Measurements from ENCODE around the gene ADAMTSL4.
"Not testable (repeated sequence)": the region's sequence is repeated elsewhere in the genome, so short reads cannot be mapped to it uniquely, and the experiment has no call there.

Gene ADAMTSL4

DNA sequence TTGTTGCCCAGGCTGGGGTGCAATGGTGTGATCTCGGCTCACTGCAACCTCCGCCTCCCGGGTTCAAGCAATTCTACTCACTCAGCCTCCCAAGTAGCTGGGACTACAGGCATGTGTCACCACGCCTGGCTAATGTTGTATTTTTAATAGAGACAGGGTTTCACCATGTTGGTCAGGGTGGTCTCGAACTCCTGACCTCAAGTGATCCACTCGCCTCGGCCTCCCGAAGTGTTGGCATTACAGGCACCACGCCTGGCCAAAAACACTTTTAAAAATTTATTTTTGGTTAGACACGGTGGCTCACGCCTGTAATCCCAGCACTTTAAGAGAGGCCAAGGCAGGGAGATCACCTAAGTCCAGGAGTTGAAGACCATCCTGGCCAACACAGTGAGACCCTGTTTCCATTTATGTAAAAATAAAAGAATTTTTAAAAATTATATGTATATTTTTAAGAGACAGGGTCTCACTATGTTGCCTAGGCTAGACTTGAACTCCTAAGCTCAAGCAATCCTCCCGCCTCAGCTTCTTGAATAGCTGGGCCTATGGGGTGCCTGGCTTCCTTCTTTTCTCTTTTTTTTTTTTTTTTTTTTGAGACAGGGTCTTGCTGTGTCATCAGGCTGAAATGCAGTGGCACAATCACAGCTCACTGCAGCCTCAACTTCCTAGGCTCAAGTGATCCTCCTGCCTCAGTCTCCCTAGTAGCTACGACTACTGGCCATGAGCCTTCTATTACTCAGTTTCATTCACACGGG is 16.2 kb downstream of the ADAMTSL4 start:
- H3K4me3 ChIP-seq (ENCODE audit: low read depth, low read length); H3K27me3 ChIP-seq (ENCODE audit: control insufficient read depth, insufficient read depth, low read length); H3K36me3 ChIP-seq (ENCODE audit: control insufficient read depth, insufficient read depth, low read length); H3K9ac ChIP-seq (ENCODE audit: low read depth, low read length); H3K9me3 ChIP-seq (ENCODE audit: control insufficient read depth, insufficient read depth, low read length): not testable (repeated sequence)
- H3K4me1 ChIP-seq (ENCODE audit: control insufficient read depth, insufficient read depth, low read length), result peaks cover 51% of the 10 kb centered on the region

DNA sequence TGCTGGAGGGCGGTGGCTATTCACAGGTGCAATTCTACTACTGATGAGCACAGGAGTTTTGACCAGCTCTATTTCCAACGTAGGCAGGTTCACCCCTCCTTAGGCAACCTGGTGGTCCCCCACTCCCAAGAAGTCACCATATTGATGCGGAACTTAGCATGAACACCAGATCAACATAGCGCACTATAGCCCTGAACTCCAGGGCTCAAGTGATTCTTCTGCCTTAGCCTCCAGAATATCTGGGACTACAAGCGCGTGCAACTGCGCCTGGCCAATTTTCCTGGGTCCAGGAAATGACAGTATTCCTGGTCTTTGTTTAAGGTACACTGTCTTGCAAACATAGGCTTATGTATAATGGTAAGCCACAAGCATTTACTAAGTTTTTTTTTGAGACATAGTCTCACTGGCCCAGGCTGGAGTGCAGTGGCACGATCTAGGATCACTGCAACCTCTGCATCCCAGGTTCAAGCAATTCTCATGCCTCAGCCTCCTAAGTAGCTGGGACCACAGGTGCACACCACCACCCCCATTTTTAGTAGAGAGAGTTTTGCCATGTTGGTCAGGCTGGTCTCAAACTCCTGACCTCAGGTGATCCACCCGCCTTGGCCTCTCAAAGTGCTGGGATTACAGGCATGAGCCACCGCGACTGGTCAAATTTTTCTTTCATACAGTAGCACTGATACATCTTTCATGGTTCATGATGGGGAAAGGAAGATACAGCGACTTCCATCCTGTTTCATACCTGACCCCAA is 17.6 kb downstream of the ADAMTSL4 start:
- peaks cover 52% of the 10 kb centered on the region for H3K4me1 ChIP-seq (ENCODE audit: control insufficient read depth, insufficient read depth, low read length)
- no peaks in the 10 kb centered on the region for H3K36me3 ChIP-seq (ENCODE audit: control insufficient read depth, insufficient read depth, low read length)
- H3K4me3 ChIP-seq (ENCODE audit: low read depth, low read length), result no peak overlapping the region
- no peaks in the 10 kb centered on the region for H3K27me3 ChIP-seq (ENCODE audit: control insufficient read depth, insufficient read depth, low read length)
- H3K9me3 ChIP-seq (ENCODE audit: control insufficient read depth, insufficient read depth, low read length), result no peaks in the 10 kb centered on the region
- peak overlapping the region; percentile 28 for H3K9ac ChIP-seq (ENCODE audit: low read depth, low read length)

DNA sequence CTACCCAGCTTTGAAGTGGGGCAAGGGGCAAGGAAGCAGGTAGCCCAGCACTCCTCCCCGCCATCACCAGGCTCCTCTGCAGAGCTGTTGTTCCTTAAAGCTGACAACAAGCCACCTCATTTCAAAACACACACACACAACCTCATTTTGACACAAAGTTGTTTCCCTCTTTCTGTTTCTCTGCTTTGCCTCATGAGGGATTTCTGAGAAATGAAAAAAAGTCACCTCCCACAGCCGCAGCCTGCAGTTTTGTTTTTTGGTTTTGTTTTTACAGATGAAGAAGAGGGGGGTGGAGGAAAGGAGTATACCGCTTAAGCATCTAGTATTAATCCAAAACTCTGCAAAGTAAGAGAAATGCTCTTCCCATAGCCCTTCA is 18.1 kb downstream of the ADAMTSL4 start:
- H3K4me3 ChIP-seq (ENCODE audit: low read depth, low read length), result peak overlapping the region; percentile 39
- H3K27me3 ChIP-seq (ENCODE audit: control insufficient read depth, insufficient read depth, low read length), result no peaks in the 10 kb centered on the region
- peak overlapping the region; percentile 28 for H3K9ac ChIP-seq (ENCODE audit: low read depth, low read length)
- no peaks in the 10 kb centered on the region for H3K36me3 ChIP-seq (ENCODE audit: control insufficient read depth, insufficient read depth, low read length)
- peaks cover 52% of the 10 kb centered on the region for H3K4me1 ChIP-seq (ENCODE audit: control insufficient read depth, insufficient read depth, low read length)
- H3K9me3 ChIP-seq (ENCODE audit: control insufficient read depth, insufficient read depth, low read length), result no peaks in the 10 kb centered on the region

DNA sequence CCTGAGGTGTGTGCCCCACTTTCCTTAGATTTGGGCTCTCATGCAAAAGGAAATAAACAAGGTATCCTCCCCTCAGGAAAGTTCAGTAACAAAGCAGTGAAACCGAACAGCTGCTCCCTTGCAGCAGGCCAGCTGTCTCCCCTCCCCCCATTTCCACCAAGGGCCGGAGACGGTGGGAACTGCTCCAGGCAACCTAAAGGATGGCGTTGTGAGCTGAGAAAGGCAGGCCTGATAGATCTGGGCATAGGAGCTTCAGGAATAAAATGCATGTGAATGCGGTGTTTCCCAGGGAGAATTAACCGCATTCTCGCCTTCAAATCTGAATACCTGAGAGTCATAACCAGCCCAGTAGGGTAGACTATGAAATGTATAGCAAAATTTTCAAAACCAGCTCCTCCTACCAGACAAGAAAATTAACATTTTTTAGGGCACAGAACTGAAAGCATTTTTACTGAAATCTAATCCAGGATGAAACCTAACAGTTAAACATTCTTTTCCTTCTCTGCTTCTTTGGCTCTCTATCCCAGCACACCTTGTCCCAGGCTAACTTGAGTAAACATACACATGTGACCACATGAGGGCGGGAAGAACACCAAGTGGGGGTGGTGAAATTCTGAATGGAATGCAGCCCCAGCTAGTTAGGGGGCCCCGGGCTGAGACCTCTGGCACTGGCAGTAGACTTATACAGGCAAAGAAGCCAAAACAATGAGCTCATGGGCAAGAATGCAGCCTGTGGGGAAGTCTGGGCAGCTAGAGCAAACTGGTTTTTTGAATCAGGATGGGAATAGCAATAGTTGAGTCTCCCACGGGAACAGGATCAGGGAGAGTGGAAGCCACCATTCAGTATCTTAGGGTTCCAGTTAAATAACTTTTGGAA is 18.7 kb downstream of the ADAMTSL4 start:
- H3K4me3 ChIP-seq (ENCODE audit: low read depth, low read length), result peak overlapping the region; percentile 39
- H3K4me1 ChIP-seq (ENCODE audit: control insufficient read depth, insufficient read depth, low read length), result peaks cover 50% of the 10 kb centered on the region
- peak overlapping the region; percentile 28 for H3K9ac ChIP-seq (ENCODE audit: low read depth, low read length)

DNA sequence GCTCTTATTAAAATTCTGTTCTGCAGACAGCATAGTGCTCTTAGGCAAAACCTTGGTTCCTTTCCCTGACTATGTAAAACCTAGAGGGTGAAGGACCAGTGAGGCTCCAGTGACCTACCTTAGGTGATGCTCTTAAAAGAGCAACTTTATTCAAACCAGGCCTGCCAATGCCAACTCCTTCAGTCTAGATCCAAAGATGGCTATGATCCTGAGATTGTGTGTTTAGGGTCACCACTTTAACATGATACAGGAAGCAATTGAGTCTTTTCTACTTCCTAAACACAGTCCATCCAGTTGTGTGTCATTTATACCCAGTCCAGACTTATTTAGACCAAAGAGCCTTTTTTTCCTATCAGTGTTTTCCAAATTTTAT is 19.4 kb downstream of the ADAMTSL4 start:
- H3K4me3 ChIP-seq (ENCODE audit: low read depth, low read length), result peak overlapping the region; percentile 16
- no peaks in the 10 kb centered on the region for H3K27me3 ChIP-seq (ENCODE audit: control insufficient read depth, insufficient read depth, low read length)
- H3K4me1 ChIP-seq (ENCODE audit: control insufficient read depth, insufficient read depth, low read length), result peaks cover 47% of the 10 kb centered on the region
- no peaks in the 10 kb centered on the region for H3K36me3 ChIP-seq (ENCODE audit: control insufficient read depth, insufficient read depth, low read length)
- no peaks in the 10 kb centered on the region for H3K9me3 ChIP-seq (ENCODE audit: control insufficient read depth, insufficient read depth, low read length)
- H3K9ac ChIP-seq (ENCODE audit: low read depth, low read length), result peak overlapping the region; percentile 0

More for the DNA sequence above, 18.7 kb downstream of the ADAMTSL4 start:
- Histone ChIP-seq H3K27me3 (ENCODE audit: control insufficient read depth, insufficient read depth, low read length) (no peaks in the 10 kb centered on the region), H3K36me3 (ENCODE audit: control insufficient read depth, insufficient read depth, low read length) (no peaks in the 10 kb centered on the region), H3K9me3 (ENCODE audit: control insufficient read depth, insufficient read depth, low read length) (no peaks in the 10 kb centered on the region)

DNA sequence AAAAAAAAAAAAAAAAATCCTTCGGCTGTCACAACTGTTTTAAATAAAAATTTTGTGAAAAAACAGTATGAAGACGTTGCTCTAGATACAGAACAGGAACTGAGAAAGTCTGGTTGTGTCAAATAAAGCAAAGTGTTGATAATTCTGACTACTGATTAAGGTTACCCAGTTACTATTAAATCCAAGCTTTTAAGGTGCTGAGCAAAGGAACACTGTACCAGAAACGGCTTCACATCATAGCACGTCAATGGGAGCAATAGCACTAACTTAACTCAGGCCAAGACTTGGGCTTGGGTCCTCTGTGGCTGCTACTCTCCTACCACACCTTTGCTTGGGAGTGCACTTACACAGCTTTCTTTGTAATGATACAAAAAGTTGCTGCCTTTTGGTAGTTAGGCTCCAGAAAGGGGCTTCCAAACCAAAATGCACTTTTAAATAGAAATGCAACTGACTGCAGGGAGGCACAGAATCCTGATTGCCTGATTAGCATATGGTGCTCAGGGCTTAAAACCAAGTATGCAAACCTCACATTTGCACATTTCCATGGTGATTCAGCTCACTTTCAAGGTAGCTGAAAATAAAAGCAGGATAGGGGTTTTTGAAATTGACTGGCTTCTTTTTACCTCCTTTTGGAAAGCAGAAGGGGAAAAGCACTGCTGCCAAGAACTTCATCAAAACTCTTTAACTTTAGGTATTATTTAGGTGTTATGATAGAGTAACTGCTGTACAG is 23.9 kb downstream of the ADAMTSL4 start:
- Histone ChIP-seq H3K4me3 (ENCODE audit: low read depth, low read length) (peak overlapping the region; percentile 9), H3K9me3 (ENCODE audit: control insufficient read depth, insufficient read depth, low read length) (no peaks in the 10 kb centered on the region), H3K4me1 (ENCODE audit: control insufficient read depth, insufficient read depth, low read length) (peaks cover 35% of the 10 kb centered on the region), H3K9ac (ENCODE audit: low read depth, low read length) (no peak overlapping the region), H3K27me3 (ENCODE audit: control insufficient read depth, insufficient read depth, low read length) (no peaks in the 10 kb centered on the region), H3K36me3 (ENCODE audit: control insufficient read depth, insufficient read depth, low read length) (peaks cover 33% of the 10 kb centered on the region)

DNA sequence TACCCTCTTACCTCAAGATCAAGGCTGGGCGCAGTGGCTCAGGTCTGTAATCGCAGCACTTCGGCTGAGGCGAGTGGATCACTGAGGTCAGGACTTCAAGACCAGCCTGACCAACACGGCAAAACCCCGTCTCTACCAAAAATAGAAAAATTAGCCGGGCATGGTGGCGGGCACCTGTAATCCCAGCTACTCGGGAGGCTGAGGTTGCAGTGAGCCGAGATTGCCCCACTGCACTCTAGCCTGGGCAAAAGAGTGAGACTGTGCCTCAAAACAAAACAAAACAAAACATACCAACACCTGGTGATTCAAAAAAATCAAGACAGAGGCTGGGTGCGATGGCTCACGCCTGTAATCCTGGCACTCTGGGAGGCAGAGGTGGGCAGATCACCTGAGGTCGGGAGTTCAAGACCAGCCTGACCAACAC is 24.5 kb downstream of the ADAMTSL4 start:
- H3K9me3 ChIP-seq (ENCODE audit: control insufficient read depth, insufficient read depth, low read length); H3K9ac ChIP-seq (ENCODE audit: low read depth, low read length); H3K27me3 ChIP-seq (ENCODE audit: control insufficient read depth, insufficient read depth, low read length): not testable (repeated sequence)
- peaks cover 31% of the 10 kb centered on the region for H3K4me1 ChIP-seq (ENCODE audit: control insufficient read depth, insufficient read depth, low read length)
- H3K4me3 ChIP-seq (ENCODE audit: low read depth, low read length), result peak overlapping the region; percentile 9
- peaks cover 37% of the 10 kb centered on the region for H3K36me3 ChIP-seq (ENCODE audit: control insufficient read depth, insufficient read depth, low read length)

DNA sequence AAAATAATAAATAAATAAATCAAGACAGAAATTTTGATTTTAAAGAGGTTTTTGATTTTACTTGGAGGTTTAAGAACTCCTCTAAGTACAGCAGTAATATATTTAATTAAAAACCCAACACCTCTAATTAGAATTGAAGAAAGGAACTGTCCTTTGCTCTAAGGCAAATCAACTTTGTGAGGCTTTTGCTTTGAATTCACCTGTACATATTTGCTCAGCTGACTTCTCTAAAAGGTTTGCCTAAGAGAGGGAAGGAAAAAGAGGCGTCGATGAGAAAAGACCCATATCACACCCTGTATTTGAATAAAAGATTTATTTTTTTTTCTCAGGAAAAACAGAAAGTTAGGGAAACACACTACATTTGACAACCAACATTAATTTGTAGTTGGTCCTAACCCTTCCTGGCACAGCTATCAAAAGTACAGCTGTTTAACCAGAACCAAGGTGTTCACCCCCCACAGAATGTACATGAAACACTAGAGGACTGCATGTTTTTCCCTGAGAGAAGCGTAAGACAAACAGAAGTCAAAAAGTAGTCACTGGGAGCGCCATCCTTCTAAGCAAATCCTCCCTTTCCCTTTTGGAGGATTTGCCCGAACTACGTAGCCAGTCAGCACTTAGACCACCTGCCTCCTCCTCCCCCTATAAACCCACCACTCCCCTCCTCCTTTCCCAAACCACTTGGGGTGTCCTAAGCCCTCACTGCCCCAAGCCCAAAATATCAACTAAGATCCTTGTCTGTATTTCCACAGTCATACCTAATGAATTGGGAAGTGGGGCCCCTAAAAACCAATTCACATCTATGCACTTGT is 25.3 kb downstream of the ADAMTSL4 start:
- peaks cover 42% of the 10 kb centered on the region for H3K36me3 ChIP-seq (ENCODE audit: control insufficient read depth, insufficient read depth, low read length)
- H3K4me3 ChIP-seq (ENCODE audit: low read depth, low read length), result peak overlapping the region; percentile 99
- H3K9ac ChIP-seq (ENCODE audit: low read depth, low read length), result no peak overlapping the region
- no peaks in the 10 kb centered on the region for H3K27me3 ChIP-seq (ENCODE audit: control insufficient read depth, insufficient read depth, low read length)
- peaks cover 25% of the 10 kb centered on the region for H3K4me1 ChIP-seq (ENCODE audit: control insufficient read depth, insufficient read depth, low read length)
- no peaks in the 10 kb centered on the region for H3K9me3 ChIP-seq (ENCODE audit: control insufficient read depth, insufficient read depth, low read length)

DNA sequence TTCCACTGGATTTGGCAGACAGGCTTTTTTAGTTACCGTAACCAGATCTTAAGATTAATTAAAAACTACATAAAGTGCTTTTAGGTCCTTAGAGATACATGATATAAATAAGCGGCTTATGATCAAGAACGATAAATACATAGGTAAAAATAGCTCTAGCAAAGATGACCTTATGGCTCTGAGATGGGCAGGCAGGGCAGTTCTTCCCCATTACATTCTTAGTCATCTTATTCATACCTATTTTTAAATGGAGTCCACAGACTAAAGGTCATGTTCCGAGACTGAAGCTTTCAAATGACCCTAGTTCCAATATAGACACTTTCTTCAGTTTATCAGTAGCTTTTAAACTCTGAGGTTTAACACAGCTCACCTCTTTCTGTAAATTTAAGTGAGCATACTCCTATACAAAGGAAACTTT is 25.9 kb downstream of the ADAMTSL4 start:
- peaks cover 23% of the 10 kb centered on the region for H3K4me1 ChIP-seq (ENCODE audit: control insufficient read depth, insufficient read depth, low read length)
- H3K27me3 ChIP-seq (ENCODE audit: control insufficient read depth, insufficient read depth, low read length), result no peaks in the 10 kb centered on the region
- peak overlapping the region; percentile 99 for H3K4me3 ChIP-seq (ENCODE audit: low read depth, low read length)
- H3K9ac ChIP-seq (ENCODE audit: low read depth, low read length), result no peak overlapping the region
- H3K9me3 ChIP-seq (ENCODE audit: control insufficient read depth, insufficient read depth, low read length), result no peaks in the 10 kb centered on the region
- peaks cover 42% of the 10 kb centered on the region for H3K36me3 ChIP-seq (ENCODE audit: control insufficient read depth, insufficient read depth, low read length)

DNA sequence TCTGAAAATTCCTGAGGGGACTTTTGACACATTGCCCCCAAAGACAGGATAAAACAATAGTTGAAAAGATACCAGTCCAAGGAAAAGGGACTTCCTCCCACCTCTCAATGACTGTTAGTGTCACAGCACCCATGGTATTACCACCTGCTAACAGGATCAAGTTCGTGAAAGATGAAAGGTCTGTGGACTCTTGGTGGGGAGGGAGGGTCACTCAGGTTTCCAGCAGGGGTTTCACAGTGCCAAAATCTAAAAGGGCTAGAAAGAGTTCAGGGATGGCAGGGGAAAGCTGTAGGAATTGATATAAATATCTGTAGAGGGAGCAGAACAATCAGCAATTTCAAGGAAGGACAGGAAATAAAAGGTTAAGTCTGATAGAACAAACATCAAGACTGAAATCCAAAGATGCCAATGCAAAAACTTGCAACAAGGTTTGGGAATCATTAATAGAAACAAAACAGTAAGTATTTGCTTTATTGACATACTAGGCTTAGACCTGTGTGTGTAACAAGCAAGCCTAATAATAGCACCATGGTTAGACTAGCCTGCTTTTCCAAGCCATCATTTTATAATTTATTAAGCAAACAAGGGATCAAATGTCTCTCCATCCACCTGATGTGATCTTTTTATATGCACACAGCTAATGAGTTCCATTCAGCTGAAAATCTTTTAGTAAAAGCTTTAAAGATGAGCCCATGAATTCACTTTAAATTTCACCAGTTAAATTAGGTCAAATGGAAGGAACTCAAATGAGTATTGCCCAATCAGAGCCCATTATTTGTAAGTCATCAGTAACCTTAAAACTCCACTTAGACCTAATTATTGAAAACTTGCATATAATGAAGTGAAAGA is 26.5 kb downstream of the ADAMTSL4 start:
- Histone ChIP-seq H3K4me1 (ENCODE audit: control insufficient read depth, insufficient read depth, low read length) (peaks cover 20% of the 10 kb centered on the region), H3K36me3 (ENCODE audit: control insufficient read depth, insufficient read depth, low read length) (peaks cover 42% of the 10 kb centered on the region), H3K4me3 (ENCODE audit: low read depth, low read length) (peak overlapping the region; percentile 99), H3K9me3 (ENCODE audit: control insufficient read depth, insufficient read depth, low read length) (no peaks in the 10 kb centered on the region), H3K27me3 (ENCODE audit: control insufficient read depth, insufficient read depth, low read length) (no peaks in the 10 kb centered on the region), H3K9ac (ENCODE audit: low read depth, low read length) (peak overlapping the region; percentile 100)

All from iPS-15b (cell line).